ENCODE measurements around the gene ZNF286A. TPM values are rescaled to one million over a fixed set of nuclear protein-coding genes. Genes with fewer than 3 reads are reported as not detected.
"Not testable (repeated sequence)": the region's sequence is repeated elsewhere in the genome, so short reads cannot be mapped to it uniquely, and the experiment has no call there.

ZNF286A gene
- total and polyA plus RNA-seq, 2 donors (not counting 1 experiment from before 2014, with no cell fraction given), result 31.3 to 45.9 TPM

DNA sequence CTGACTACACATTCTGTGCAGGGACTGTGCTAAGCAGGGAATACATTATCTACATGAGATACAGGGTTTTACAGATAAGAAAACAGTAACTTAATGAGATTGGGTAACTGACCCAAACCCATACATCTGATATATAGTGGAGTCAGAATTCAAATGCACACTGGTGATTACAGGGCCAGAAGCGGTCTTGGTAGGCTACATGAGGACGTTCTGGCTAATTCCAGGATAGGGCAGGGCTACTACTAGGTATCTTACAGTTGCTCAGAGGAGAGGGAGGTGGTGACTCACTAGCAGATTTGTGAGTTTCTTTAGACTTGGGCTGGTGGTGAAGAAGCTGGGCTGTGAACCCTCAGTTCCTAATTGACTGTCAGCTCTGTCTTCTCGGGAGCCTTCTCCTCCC lies 36.9 kb upstream of the ZNF286A start:
- Histone ChIP-seq H3K9ac (ENCODE audit: insufficient read depth, low read length) (no peak overlapping the region), H3K79me2 (ENCODE audit: control insufficient read depth, insufficient read depth, low read length) (no peaks in the 10 kb centered on the region), H3K4me2 (ENCODE audit: extremely low read depth, insufficient read depth, low read length) (no peak overlapping the region), H2AFZ (ENCODE audit: low read length) (no peak overlapping the region), H3K9me3 (ENCODE audit: control insufficient read depth, insufficient read depth, low read depth, low read length) (no peaks in the 10 kb centered on the region), H3K27ac (ENCODE audit: insufficient read depth, low read length) (no peak overlapping the region), H3K36me3 (ENCODE audit: control insufficient read depth, insufficient read depth, low read length) (no peaks in the 10 kb centered on the region), H4K20me1 (ENCODE audit: control insufficient read depth, extremely low read depth, insufficient read depth, low read length) (no peaks in the 10 kb centered on the region), H3K4me1 (ENCODE audit: control insufficient read depth, extremely low read depth, insufficient read depth, low read length) (no peaks in the 10 kb centered on the region), H3K4me3 (replicated peaks in 1 of 4; ENCODE audit: control extremely low read depth in 1 of 4, insufficient read depth in 1 of 4, low read depth in 3 of 4, low read length in 4 of 4) (no peak overlapping the region), H3K27me3 (ENCODE audit: control insufficient read depth, insufficient read depth, low read length) (no peaks in the 10 kb centered on the region)
- DNase-seq (ENCODE audit: low read depth in 2 of 2), result peak in 1 of 2 donors; percentile 23
- TF ChIP-seq, protein P1, sequence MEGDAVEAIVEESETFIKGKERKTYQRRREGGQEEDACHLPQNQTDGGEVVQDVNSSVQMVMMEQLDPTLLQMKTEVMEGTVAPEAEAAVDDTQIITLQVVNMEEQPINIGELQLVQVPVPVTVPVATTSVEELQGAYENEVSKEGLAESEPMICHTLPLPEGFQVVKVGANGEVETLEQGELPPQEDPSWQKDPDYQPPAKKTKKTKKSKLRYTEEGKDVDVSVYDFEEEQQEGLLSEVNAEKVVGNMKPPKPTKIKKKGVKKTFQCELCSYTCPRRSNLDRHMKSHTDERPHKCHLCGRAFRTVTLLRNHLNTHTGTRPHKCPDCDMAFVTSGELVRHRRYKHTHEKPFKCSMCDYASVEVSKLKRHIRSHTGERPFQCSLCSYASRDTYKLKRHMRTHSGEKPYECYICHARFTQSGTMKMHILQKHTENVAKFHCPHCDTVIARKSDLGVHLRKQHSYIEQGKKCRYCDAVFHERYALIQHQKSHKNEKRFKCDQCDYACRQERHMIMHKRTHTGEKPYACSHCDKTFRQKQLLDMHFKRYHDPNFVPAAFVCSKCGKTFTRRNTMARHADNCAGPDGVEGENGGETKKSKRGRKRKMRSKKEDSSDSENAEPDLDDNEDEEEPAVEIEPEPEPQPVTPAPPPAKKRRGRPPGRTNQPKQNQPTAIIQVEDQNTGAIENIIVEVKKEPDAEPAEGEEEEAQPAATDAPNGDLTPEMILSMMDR (conservative IDR thresholded peaks at IDR 0.05 in 1 of 2, IDR thresholded peaks at IDR 0.05 in 1 of 2; ENCODE audit: low read depth in 1 of 2, low read length in 2 of 2), result no peak
- no peak for TF ChIP-seq EZH2 (IDR thresholded peaks at IDR 0.05; ENCODE audit: low read length, missing control alignments)

DNA sequence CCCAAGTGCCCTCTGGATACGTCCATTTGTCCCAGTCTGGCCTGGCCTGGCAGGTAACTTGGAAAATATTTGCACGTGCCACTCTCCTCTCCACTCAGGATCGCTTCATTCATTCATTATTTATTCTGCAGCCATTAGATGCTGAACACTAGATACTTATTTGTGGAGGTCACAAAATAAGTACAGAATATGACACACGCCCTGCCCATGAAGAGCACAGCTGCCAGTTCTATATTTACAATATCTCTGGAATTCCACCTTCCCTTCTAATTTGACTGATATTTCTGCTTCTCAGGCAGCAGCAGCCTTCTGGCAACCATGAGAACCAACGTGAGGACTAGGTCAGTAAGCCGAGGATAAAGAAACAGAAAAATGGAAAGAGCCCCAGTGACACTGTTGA lies 36.4 kb upstream of the ZNF286A start:
- DNase-seq (ENCODE audit: low read depth in 2 of 2), result no peak
- H3K27me3 ChIP-seq (ENCODE audit: control insufficient read depth, insufficient read depth, low read length), result no peaks in the 10 kb centered on the region
- H3K79me2 ChIP-seq (ENCODE audit: control insufficient read depth, insufficient read depth, low read length), result no peaks in the 10 kb centered on the region
- no peak overlapping the region for H3K27ac ChIP-seq (ENCODE audit: insufficient read depth, low read length)
- no peak overlapping the region for H3K9ac ChIP-seq (ENCODE audit: insufficient read depth, low read length)
- H3K36me3 ChIP-seq (ENCODE audit: control insufficient read depth, insufficient read depth, low read length), result no peaks in the 10 kb centered on the region
- no peaks in the 10 kb centered on the region for H3K9me3 ChIP-seq (ENCODE audit: control insufficient read depth, insufficient read depth, low read depth, low read length)
- no peak overlapping the region for H3K4me3 ChIP-seq (replicated peaks in 1 of 4; ENCODE audit: control extremely low read depth in 1 of 4, insufficient read depth in 1 of 4, low read depth in 3 of 4, low read length in 4 of 4)
- no peaks in the 10 kb centered on the region for H4K20me1 ChIP-seq (ENCODE audit: control insufficient read depth, extremely low read depth, insufficient read depth, low read length)
- H2AFZ ChIP-seq (ENCODE audit: low read length), result no peak overlapping the region
- TF ChIP-seq EZH2 (IDR thresholded peaks at IDR 0.05; ENCODE audit: low read length, missing control alignments), result no peak
- TF ChIP-seq, protein P1 (conservative IDR thresholded peaks at IDR 0.05 in 1 of 2, IDR thresholded peaks at IDR 0.05 in 1 of 2; ENCODE audit: low read depth in 1 of 2, low read length in 2 of 2), result no peak
- H3K4me1 ChIP-seq (ENCODE audit: control insufficient read depth, extremely low read depth, insufficient read depth, low read length), result no peaks in the 10 kb centered on the region
- no peak overlapping the region for H3K4me2 ChIP-seq (ENCODE audit: extremely low read depth, insufficient read depth, low read length)

DNA sequence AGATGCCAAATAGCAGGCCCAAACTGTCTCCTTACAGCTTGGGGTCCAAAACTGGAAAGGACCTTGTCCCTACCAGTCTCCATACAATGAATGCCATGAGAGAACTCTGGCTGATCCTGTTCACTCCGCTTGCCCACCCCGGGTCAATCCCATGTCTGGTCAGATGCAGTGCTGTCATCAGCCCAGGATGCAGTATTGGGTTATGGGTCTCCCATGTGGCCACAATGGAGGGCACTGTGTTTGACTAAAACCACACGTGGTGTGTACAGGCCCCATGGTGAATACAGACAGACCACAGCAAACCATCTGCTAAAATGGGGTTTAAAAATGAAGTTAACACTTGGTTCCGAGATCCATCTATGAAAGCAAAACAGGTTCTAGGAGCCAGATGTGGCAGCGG lies 35.9 kb upstream of the ZNF286A start:
- Histone ChIP-seq H3K27ac (ENCODE audit: insufficient read depth, low read length) (no peak overlapping the region), H3K4me2 (ENCODE audit: extremely low read depth, insufficient read depth, low read length) (no peak overlapping the region), H3K36me3 (ENCODE audit: control insufficient read depth, insufficient read depth, low read length) (no peaks in the 10 kb centered on the region), H2AFZ (ENCODE audit: low read length) (no peak overlapping the region), H3K9ac (ENCODE audit: insufficient read depth, low read length) (no peak overlapping the region), H3K79me2 (ENCODE audit: control insufficient read depth, insufficient read depth, low read length) (no peaks in the 10 kb centered on the region), H3K9me3 (ENCODE audit: control insufficient read depth, insufficient read depth, low read depth, low read length) (no peaks in the 10 kb centered on the region), H4K20me1 (ENCODE audit: control insufficient read depth, extremely low read depth, insufficient read depth, low read length) (no peaks in the 10 kb centered on the region), H3K27me3 (ENCODE audit: control insufficient read depth, insufficient read depth, low read length) (no peaks in the 10 kb centered on the region), H3K4me1 (ENCODE audit: control insufficient read depth, extremely low read depth, insufficient read depth, low read length) (no peaks in the 10 kb centered on the region), H3K4me3 (replicated peaks in 1 of 4; ENCODE audit: control extremely low read depth in 1 of 4, insufficient read depth in 1 of 4, low read depth in 3 of 4, low read length in 4 of 4) (no peak overlapping the region)
- DNase-seq (ENCODE audit: low read depth in 2 of 2), result no peak
- no peak for TF ChIP-seq EZH2 (IDR thresholded peaks at IDR 0.05; ENCODE audit: low read length, missing control alignments)
- TF ChIP-seq, protein P1 (conservative IDR thresholded peaks at IDR 0.05 in 1 of 2, IDR thresholded peaks at IDR 0.05 in 1 of 2; ENCODE audit: low read depth in 1 of 2, low read length in 2 of 2), result no peak

DNA sequence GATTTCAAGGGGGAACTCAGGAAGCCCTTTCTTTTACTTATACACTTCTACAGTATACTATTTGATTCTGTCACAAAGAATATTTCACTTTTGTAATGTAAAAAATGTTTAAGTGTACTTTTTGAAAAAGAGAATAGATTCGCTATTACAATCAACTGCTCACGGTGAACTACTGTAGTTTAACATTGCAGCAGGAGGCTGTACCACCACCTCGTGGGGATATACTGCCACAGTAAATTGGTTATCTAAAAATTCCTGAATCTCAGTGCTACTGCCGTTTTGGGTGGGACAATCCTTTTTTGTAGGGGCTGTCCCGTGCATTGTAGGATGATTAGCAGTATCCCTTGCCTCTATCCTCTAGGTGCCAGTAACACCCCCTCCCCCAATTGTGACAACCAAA lies 30.0 kb upstream of the ZNF286A start:
- not testable (repeated sequence) for H3K27me3 ChIP-seq (ENCODE audit: control insufficient read depth, insufficient read depth, low read length); H3K4me1 ChIP-seq (ENCODE audit: control insufficient read depth, extremely low read depth, insufficient read depth, low read length); H3K9me3 ChIP-seq (ENCODE audit: control insufficient read depth, insufficient read depth, low read depth, low read length); H4K20me1 ChIP-seq (ENCODE audit: control insufficient read depth, extremely low read depth, insufficient read depth, low read length); H3K27ac ChIP-seq (ENCODE audit: insufficient read depth, low read length); H3K9ac ChIP-seq (ENCODE audit: insufficient read depth, low read length); H3K4me2 ChIP-seq (ENCODE audit: extremely low read depth, insufficient read depth, low read length); DNase-seq (ENCODE audit: low read depth in 2 of 2); H3K4me3 ChIP-seq (replicated peaks in 1 of 4; ENCODE audit: control extremely low read depth in 1 of 4, insufficient read depth in 1 of 4, low read depth in 3 of 4, low read length in 4 of 4); H3K36me3 ChIP-seq (ENCODE audit: control insufficient read depth, insufficient read depth, low read length); H2AFZ ChIP-seq (ENCODE audit: low read length); H3K79me2 ChIP-seq (ENCODE audit: control insufficient read depth, insufficient read depth, low read length)

DNA sequence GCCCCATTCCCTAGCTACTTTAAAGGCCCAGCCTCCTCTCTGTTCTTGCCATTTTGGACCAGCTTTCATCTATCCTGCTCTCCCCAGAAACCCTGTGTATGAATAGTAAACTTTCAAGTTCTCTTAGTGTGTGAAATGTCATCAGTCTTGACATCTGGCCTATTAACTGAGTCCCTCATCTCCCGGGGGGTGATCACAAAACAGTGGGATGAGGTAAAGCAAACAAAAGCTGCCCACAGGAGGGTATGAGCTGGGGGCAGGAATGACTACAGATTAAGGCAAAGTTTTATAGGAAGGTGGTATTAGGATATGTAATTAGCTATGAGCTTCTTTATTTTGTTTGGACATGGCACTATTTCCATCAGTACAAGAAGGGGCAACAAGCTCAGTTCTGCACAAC lies 24.9 kb upstream of the ZNF286A start:
- H3K36me3 ChIP-seq (ENCODE audit: control insufficient read depth, insufficient read depth, low read length); H3K9ac ChIP-seq (ENCODE audit: insufficient read depth, low read length); H3K4me3 ChIP-seq (replicated peaks in 1 of 4; ENCODE audit: control extremely low read depth in 1 of 4, insufficient read depth in 1 of 4, low read depth in 3 of 4, low read length in 4 of 4); H3K27me3 ChIP-seq (ENCODE audit: control insufficient read depth, insufficient read depth, low read length); H3K9me3 ChIP-seq (ENCODE audit: control insufficient read depth, insufficient read depth, low read depth, low read length); H2AFZ ChIP-seq (ENCODE audit: low read length); H3K79me2 ChIP-seq (ENCODE audit: control insufficient read depth, insufficient read depth, low read length); H3K4me1 ChIP-seq (ENCODE audit: control insufficient read depth, extremely low read depth, insufficient read depth, low read length); H4K20me1 ChIP-seq (ENCODE audit: control insufficient read depth, extremely low read depth, insufficient read depth, low read length); H3K27ac ChIP-seq (ENCODE audit: insufficient read depth, low read length); H3K4me2 ChIP-seq (ENCODE audit: extremely low read depth, insufficient read depth, low read length); DNase-seq (ENCODE audit: low read depth in 2 of 2): not testable (repeated sequence)
